Keratinocyte (primary cell): ENCODE data around the gene TNPO1. TPM values are rescaled to one million over a fixed set of nuclear protein-coding genes. Genes with fewer than 3 reads are reported as not detected.

ENCODE experiments used
- DNase-seq: peaks from one replicate; pipeline ENCODE4 v3.0.0-alpha.2; 2011; ENCODE audit warnings: low read depth, missing footprints, low spot score
- FAIRE-seq: peaks from 2 replicates; lab custom pipeline; 2011; peaks lifted over from hg19 to GRCh38; lab: Jason Lieb, UNC
- H2AFZ ChIP-seq: 2 replicates; pipeline ENCODE4 v1.6.0; 2012; ENCODE audit warnings: low read length, control low read depth, inconsistent platforms; ENCODE audit not compliant: control insufficient read depth
- H3K27ac ChIP-seq: 2 replicates; pipeline ENCODE4 v1.5.1; 2011; ENCODE audit warnings: low read length; ENCODE audit not compliant: control insufficient read depth, insufficient read depth
- H3K27me3 ChIP-seq: 3 replicates; pipeline ENCODE4 v1.6.0; 2011; ENCODE audit warnings: low read length; ENCODE audit not compliant: control insufficient read depth, insufficient read depth; ENCODE audit errors: extremely low read depth
- H3K36me3 ChIP-seq, 2 experiments: 2 replicates in 1 of 2; 3 replicates in 1 of 2; pipeline ENCODE4 v1.5.1; 2011; ENCODE audit warnings: low read length in 2 of 2, mild to moderate bottlenecking in 1 of 2; ENCODE audit not compliant: control insufficient read depth in 2 of 2, insufficient read depth in 2 of 2; ENCODE audit errors: extremely low read depth in 1 of 2
- H3K4me1 ChIP-seq: 3 replicates; pipeline ENCODE4 v1.5.1; 2011; ENCODE audit warnings: low read length; ENCODE audit not compliant: control insufficient read depth, insufficient read depth; ENCODE audit errors: extremely low read depth
- H3K4me2 ChIP-seq: 3 replicates; pipeline ENCODE4 v1.6.0; 2011; ENCODE audit warnings: low read depth, low read length; ENCODE audit not compliant: control insufficient read depth, insufficient read depth; ENCODE audit errors: extremely low read depth
- H3K4me3 ChIP-seq, 3 experiments: fragments of 200-600 bp in 1 of 3; sonication (generic) in 1 of 3; 2 replicates in 2 of 3; 3 replicates in 1 of 3; pipeline ENCODE4 v1.5.1; 2011 to 2016; ENCODE audit warnings: low read length in 3 of 3, mild to moderate bottlenecking in 3 of 3, control low read depth in 2 of 3, inconsistent platforms in 1 of 3, low read depth in 1 of 3, mixed read lengths in 1 of 3, mixed run types in 1 of 3, moderate library complexity in 1 of 3; ENCODE audit not compliant: control insufficient read depth in 2 of 3, insufficient read depth in 2 of 3; ENCODE audit errors: extremely low read depth in 1 of 3
- H3K79me2 ChIP-seq: 2 replicates; pipeline ENCODE4 v1.6.0; 2012; ENCODE audit warnings: low read length; ENCODE audit not compliant: control insufficient read depth, insufficient read depth
- H3K9ac ChIP-seq: 3 replicates; pipeline ENCODE4 v1.6.0; 2011; ENCODE audit warnings: low read length; ENCODE audit not compliant: control insufficient read depth, insufficient read depth; ENCODE audit errors: extremely low read depth
- H3K9me1 ChIP-seq: 3 replicates; pipeline ENCODE4 v1.6.0; 2011; ENCODE audit warnings: low read length; ENCODE audit not compliant: control insufficient read depth, insufficient read depth; ENCODE audit errors: extremely low read depth
- H3K9me3 ChIP-seq: 2 replicates; pipeline ENCODE4 v1.5.1; 2012; ENCODE audit warnings: low read depth, low read length; ENCODE audit not compliant: control insufficient read depth
- H4K20me1 ChIP-seq: 3 replicates; pipeline ENCODE4 v1.6.0; 2011; ENCODE audit warnings: low read length; ENCODE audit not compliant: control insufficient read depth, insufficient read depth; ENCODE audit errors: extremely low read depth
- CTCF ChIP-seq, 3 experiments: IDR thresholded peaks in 1 of 3; conservative IDR thresholded peaks in 1 of 3; optimal IDR thresholded peaks in 1 of 3; 2 replicates in 2 of 3; 3 replicates in 1 of 3; pipeline versions ENCODE3 to v1.5.1; 2011; ENCODE audit warnings: low read length in 3 of 3, mild to moderate bottlenecking in 3 of 3, moderate library complexity in 2 of 3, control low read depth in 1 of 3, inconsistent platforms in 1 of 3; ENCODE audit not compliant: insufficient read depth in 2 of 3; ENCODE audit errors: extremely low read depth in 1 of 3
- EZH2 ChIP-seq: IDR thresholded peaks from one replicate; pipeline ENCODE4 v1.6.1; 2012; ENCODE audit warnings: inconsistent platforms, mild to moderate bottlenecking, low read length, moderate library complexity
- dilution Hi-C: fragments of 300-500 bp; cut with MboI; formaldehyde crosslinking; loops from one replicate; pipeline ENCODE4 v1.7.0; 2020; ENCODE audit warnings: low sequenced_read_pairs; ENCODE audit not compliant: extremely low pct_ligation_motif_present
- polyA plus RNA-seq, 5 experiments: library from polyadenylated mRNA; depleted of rRNA in 3 of 5; stranded (reverse) in 3 of 5; stranded (forward) in 1 of 5; unstranded in 1 of 5; fragments of >200 nt; gene quantifications; 1 replicate in 1 of 5; 2 replicates in 3 of 5; 3 replicates in 1 of 5; pipeline versions ENCODE4 v1.2.1 to v1.2.3, GENCODE V29; 2011 to 2012; ENCODE audit warnings: missing spikeins in 2 of 5, low read depth in 1 of 5, low replicate concordance in 1 of 5

Gene TNPO1
- polyA plus RNA-seq, 1 donor (not counting 4 experiments of a cell fraction or from before 2014, with no cell fraction given): 123 TPM

- H3K4me3 ChIP-seq: peak overlapping the region; percentile 74 to 96 (median 91)
- H3K9me3 ChIP-seq: no peaks in the 10 kb centered on the region
- H3K9ac ChIP-seq: peak overlapping the region; percentile 97
- H3K27me3 ChIP-seq: no peaks in the 10 kb centered on the region
- H3K9me1 ChIP-seq: no peaks in the 10 kb centered on the region
- no peaks in the 10 kb centered on the region for H3K36me3 ChIP-seq
- H4K20me1 ChIP-seq: no peaks in the 10 kb centered on the region
- dilution Hi-C loops: no loop called here
- DNase-seq (no peak), FAIRE-seq (peak; percentile 62)
- peak overlapping the region; percentile 77 for H3K4me2 ChIP-seq
- H3K27ac ChIP-seq: peak overlapping the region; percentile 99
- TF ChIP-seq CTCF (optimal IDR thresholded peaks at IDR 0.05 in 1 of 3, IDR thresholded peaks at IDR 0.05 in 1 of 3, conservative IDR thresholded peaks at IDR 0.05 in 1 of 3; ENCODE audit: extremely low read depth in 1 of 3, insufficient read depth in 2 of 3, low read length in 3 of 3): no peak
- TF ChIP-seq EZH2: no peak
- peaks cover 34% of the 10 kb centered on the region for H3K4me1 ChIP-seq
- peaks cover 46% of the 10 kb centered on the region for H3K79me2 ChIP-seq
- H2AFZ ChIP-seq: peak overlapping the region; percentile 91
Measured at GRCh38 chr5:72956324-72957140, 140.1 kb downstream of the TNPO1 start.

- H3K9me3 ChIP-seq: no peaks in the 10 kb centered on the region
- TF ChIP-seq CTCF (optimal IDR thresholded peaks at IDR 0.05 in 1 of 3, IDR thresholded peaks at IDR 0.05 in 1 of 3, conservative IDR thresholded peaks at IDR 0.05 in 1 of 3; ENCODE audit: extremely low read depth in 1 of 3, insufficient read depth in 2 of 3, low read length in 3 of 3) (no peak), EZH2 (no peak)
- H3K27ac ChIP-seq: peak overlapping the region; percentile 99
- H3K9ac ChIP-seq: peak overlapping the region; percentile 97
- no peaks in the 10 kb centered on the region for H3K36me3 ChIP-seq
- H3K9me1 ChIP-seq: no peaks in the 10 kb centered on the region
- no peak overlapping the region for H2AFZ ChIP-seq
- no peak for FAIRE-seq
- H3K79me2 ChIP-seq: peaks cover 49% of the 10 kb centered on the region
- H4K20me1 ChIP-seq: no peaks in the 10 kb centered on the region
- dilution Hi-C loops: no loop called here
- H3K27me3 ChIP-seq: no peaks in the 10 kb centered on the region
- H3K4me1 ChIP-seq: peaks cover 26% of the 10 kb centered on the region
- peak overlapping the region; percentile 74 to 96 (median 91) for H3K4me3 ChIP-seq
- peak overlapping the region; percentile 77 for H3K4me2 ChIP-seq
- no peak for DNase-seq
Measured at GRCh38 chr5:72957337-72957736, 140.9 kb downstream of the TNPO1 start.
